Natural killer cell (primary cell): ENCODE results near the gene TMEM203. TPM values are rescaled to one million over a fixed set of nuclear protein-coding genes. Genes with fewer than 3 reads are reported as not detected.
A peak's percentile ranks its signal among the peaks of the same experiment; 100 is the strongest.

Experiments
- ATAC-seq, 3 donors: fragments of 150-1000 bp in 2 of 3; fragments of 200-7000 bp in 1 of 3; cut with Tn5 transposase; 1 replicate in 1 of 3; 2 replicates in 2 of 3; pipeline ENCODE4 v1.10.0; 2021; ENCODE audit warnings: mild to moderate bottlenecking in 2 of 3, moderate library complexity in 2 of 3
- DNase-seq, 2 donors: peaks; one replicate each; pipeline versions ENCODE4 v3.0.0 to v3.0.0-alpha.2; 2013 to 2021; ENCODE audit warnings: mixed read lengths in 1 of 2
- H3K27ac ChIP-seq: one replicate; pipeline ENCODE4 v1.5.1; 2013; ENCODE audit warnings: mild to moderate bottlenecking, low read length
- H3K27me3 ChIP-seq: one replicate; pipeline ENCODE4 v1.6.1; 2013; ENCODE audit warnings: low read length; ENCODE audit not compliant: control insufficient read depth, insufficient read depth
- H3K36me3 ChIP-seq: one replicate; pipeline ENCODE4 v1.6.1; 2013; ENCODE audit warnings: low read length; ENCODE audit not compliant: control insufficient read depth, insufficient read depth
- H3K4me1 ChIP-seq: one replicate; pipeline ENCODE4 v1.6.1; 2013; ENCODE audit warnings: low read length; ENCODE audit not compliant: control insufficient read depth, insufficient read depth
- H3K4me3 ChIP-seq: one replicate; pipeline ENCODE4 v1.5.1; 2013; ENCODE audit warnings: low read length
- H3K9me3 ChIP-seq: one replicate; pipeline ENCODE4 v1.6.1; 2013; ENCODE audit warnings: low read length; ENCODE audit not compliant: control insufficient read depth, insufficient read depth
- H3K27ac Mint-ChIP-seq, 2 donors: one replicate each; pipeline ENCODE4 v1.8.0; 2022; ENCODE audit warnings: mild to moderate bottlenecking in 2 of 2, mixed read lengths in 2 of 2, moderate library complexity in 1 of 2
- H3K27me3 Mint-ChIP-seq, 2 donors: one replicate each; pipeline ENCODE4 v1.8.0; 2022; ENCODE audit warnings: low read depth in 2 of 2, mixed read lengths in 2 of 2
- H3K36me3 Mint-ChIP-seq: one replicate; pipeline ENCODE4 v1.8.0; 2022; ENCODE audit warnings: mixed read lengths
- H3K4me1 Mint-ChIP-seq, 2 donors: one replicate each; pipeline ENCODE4 v1.8.0; 2022; ENCODE audit warnings: mixed read lengths in 2 of 2
- H3K4me3 Mint-ChIP-seq: one replicate; pipeline ENCODE4 v1.8.0; 2022; ENCODE audit warnings: mild to moderate bottlenecking, moderate library complexity, mixed read lengths
- H3K9me3 Mint-ChIP-seq, 2 donors: one replicate each; pipeline ENCODE4 v1.8.0; 2022; ENCODE audit warnings: mixed read lengths in 2 of 2
- WGBS: methylation state at CpG from one replicate; pipeline ENCODE4 v1.1.7; 2013; ENCODE audit warnings: missing lambda C conversion rate; ENCODE audit not compliant: insufficient coverage; 5-methylcytosine and 5-hydroxymethylcytosine counted together
- intact Hi-C: fragments of 100-400 bp; cut with micrococcal nuclease; formaldehyde crosslinking; loops from one replicate; pipeline ENCODE4 v1.14.2; 2022
- total RNA-seq, 4 donors: library from RNA; stranded (reverse); fragments of 120-200 nt in 1 of 4; gene quantifications; one replicate each; pipeline versions ENCODE4 v1.2.3 to v1.2.4, GENCODE V29; 2013 to 2022
- TF ChIP-seq, protein P1 (sequence below): fragments of 200-600 bp; IDR thresholded peaks from one replicate; pipeline ENCODE4 v1.8.0; 2022; ENCODE audit warnings: antibody characterized with exemption

Gene TMEM203
- total RNA-seq, 3 donors from 2014 or later (not counting 1 experiment from before 2014, with no cell fraction given), result 22.1 to 30.5 (median 27.1) TPM

DNA sequence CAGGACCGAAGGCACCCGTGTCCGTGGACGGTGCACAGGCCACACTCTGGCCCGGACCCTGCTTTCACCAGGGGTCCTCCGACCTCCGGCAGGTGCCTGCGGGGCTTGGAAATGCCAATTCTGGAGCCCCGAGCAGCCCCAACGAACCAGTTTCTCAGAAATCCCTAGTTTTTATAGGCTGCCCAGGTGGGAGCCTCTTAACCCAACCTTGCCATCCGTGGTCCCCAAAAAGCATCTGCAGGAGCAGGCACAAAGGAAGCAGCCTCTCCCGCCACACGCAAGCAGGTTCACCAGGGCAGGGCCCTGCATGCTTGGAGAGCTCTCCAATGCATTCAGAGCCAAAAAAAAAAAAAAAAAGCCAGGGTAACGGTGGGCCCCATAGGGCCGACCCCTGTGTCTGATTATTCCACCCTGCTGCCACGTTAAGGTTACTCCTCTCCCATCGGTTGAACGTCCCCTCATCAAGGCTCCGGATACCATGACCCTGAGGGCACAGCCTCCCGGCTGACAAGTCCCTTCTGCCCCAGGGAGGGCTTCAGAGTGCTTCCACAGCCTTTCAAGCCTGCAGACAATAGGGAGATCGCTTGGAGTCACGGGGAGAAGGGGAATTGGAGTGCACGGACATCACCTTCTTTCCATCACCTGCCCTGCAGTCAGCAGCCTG lies 4.1 kb downstream of the TMEM203 start:
- Mint-ChIP-seq H3K9me3 (no peaks in the 10 kb centered on the region), H3K27ac (peak overlapping the region; percentile 83 to 86), H3K27me3 (no peaks in the 10 kb centered on the region), H3K4me1 (peaks cover 24 to 40% of the 10 kb centered on the region in 2 donors), H3K4me3 (peak overlapping the region; percentile 83), H3K36me3 (no peaks in the 10 kb centered on the region)
- DNase-seq, result no peak
- 33% methylated on average over 23 of the region's 23 CpGs for WGBS
- Histone ChIP-seq H3K27ac (peak overlapping the region; percentile 82), H3K4me3 (peak overlapping the region; percentile 75), H3K36me3 (no peaks in the 10 kb centered on the region), H3K27me3 (no peaks in the 10 kb centered on the region), H3K9me3 (no peaks in the 10 kb centered on the region), H3K4me1 (peaks cover 45% of the 10 kb centered on the region)
- intact Hi-C loops, result loop anchor here (5.0 kb wide), 1 partner anchor 41 kb away; the partner anchor contains the start of gene TUBB4B
- ATAC-seq, result no peak
- TF ChIP-seq, protein P1, sequence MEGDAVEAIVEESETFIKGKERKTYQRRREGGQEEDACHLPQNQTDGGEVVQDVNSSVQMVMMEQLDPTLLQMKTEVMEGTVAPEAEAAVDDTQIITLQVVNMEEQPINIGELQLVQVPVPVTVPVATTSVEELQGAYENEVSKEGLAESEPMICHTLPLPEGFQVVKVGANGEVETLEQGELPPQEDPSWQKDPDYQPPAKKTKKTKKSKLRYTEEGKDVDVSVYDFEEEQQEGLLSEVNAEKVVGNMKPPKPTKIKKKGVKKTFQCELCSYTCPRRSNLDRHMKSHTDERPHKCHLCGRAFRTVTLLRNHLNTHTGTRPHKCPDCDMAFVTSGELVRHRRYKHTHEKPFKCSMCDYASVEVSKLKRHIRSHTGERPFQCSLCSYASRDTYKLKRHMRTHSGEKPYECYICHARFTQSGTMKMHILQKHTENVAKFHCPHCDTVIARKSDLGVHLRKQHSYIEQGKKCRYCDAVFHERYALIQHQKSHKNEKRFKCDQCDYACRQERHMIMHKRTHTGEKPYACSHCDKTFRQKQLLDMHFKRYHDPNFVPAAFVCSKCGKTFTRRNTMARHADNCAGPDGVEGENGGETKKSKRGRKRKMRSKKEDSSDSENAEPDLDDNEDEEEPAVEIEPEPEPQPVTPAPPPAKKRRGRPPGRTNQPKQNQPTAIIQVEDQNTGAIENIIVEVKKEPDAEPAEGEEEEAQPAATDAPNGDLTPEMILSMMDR, result no peak

DNA sequence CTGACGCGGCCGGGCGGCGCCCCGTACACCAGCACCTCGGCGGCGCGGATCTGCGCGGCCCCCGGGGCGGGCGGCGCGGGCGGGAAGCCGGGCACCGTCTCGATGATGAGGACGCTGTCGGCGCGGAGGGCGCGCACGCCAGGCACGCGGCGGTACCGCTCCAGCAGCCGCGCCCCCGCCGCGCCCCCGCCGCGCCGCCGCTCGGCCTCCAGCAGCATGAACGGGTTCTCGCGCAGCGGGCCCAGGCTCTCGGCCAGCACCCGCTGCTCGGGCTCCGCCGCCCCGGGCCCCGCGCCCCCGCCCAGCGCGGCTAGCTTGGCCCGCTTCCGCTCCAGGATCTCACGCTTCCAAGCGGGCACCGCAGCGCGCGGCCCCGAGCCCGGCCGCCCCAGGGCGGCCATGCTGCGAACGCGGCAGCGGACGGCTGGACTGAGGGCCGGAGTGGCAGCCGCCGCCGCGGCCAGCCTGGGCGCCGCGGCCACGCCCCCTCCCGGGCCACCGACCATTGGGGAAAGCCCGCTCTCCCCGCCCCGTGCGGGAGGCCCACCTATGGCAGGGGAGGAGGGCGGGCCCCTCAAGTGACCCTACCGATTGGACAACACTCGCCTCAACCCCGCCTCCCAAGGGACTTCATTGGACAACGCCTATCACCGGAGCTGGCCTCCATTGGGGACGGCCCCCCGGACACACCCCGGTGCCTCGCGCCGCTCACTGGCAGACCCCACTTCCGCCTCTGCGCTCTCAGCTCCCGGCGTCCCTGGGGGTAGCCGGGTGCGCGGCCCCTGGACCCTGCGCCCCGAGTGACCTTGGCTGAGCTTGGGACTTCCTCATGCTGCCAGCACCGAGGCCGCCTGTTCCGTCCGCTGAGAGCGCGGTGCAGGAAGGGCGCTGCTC lies 4.9 kb downstream of the TMEM203 start, which contains the start of gene TPRN:
TPRN (minus strand) TSS at position 431 of the 894 bp plus-strand sequence; CDS start at position 401, 30 bp downstream.
- Mint-ChIP-seq H3K36me3 (no peaks in the 10 kb centered on the region), H3K9me3 (no peaks in the 10 kb centered on the region), H3K27ac (peak within 1 kb of the TSS; percentile 83 to 86), H3K4me1 (peaks cover 16 to 32% of the 10 kb centered on the region in 2 donors), H3K4me3 (peak within 1 kb of the TSS; percentile 90), H3K27me3 (no peaks in the 10 kb centered on the region)
- under 1% methylated on average over 118 of the region's 118 CpGs for WGBS
- H3K36me3 ChIP-seq, result no peaks in the 10 kb centered on the region
- intact Hi-C loops, result loop anchor here (1.0 to 5.0 kb wide), 2 partner anchors 11 to 42 kb away; partner anchors contain the start of gene TUBB4B
- no peaks in the 10 kb centered on the region for H3K9me3 ChIP-seq
- DNase-seq (peak; percentile 98), ATAC-seq (peak; percentile 92 to 99 (median 94))
- H3K27me3 ChIP-seq, result no peaks in the 10 kb centered on the region
- peaks cover 39% of the 10 kb centered on the region for H3K4me1 ChIP-seq
- peak within 1 kb of the TSS; percentile 75 for H3K4me3 ChIP-seq
- H3K27ac ChIP-seq, result peak within 1 kb of the TSS; percentile 82
- TF ChIP-seq, protein P1, result no peak

DNA sequence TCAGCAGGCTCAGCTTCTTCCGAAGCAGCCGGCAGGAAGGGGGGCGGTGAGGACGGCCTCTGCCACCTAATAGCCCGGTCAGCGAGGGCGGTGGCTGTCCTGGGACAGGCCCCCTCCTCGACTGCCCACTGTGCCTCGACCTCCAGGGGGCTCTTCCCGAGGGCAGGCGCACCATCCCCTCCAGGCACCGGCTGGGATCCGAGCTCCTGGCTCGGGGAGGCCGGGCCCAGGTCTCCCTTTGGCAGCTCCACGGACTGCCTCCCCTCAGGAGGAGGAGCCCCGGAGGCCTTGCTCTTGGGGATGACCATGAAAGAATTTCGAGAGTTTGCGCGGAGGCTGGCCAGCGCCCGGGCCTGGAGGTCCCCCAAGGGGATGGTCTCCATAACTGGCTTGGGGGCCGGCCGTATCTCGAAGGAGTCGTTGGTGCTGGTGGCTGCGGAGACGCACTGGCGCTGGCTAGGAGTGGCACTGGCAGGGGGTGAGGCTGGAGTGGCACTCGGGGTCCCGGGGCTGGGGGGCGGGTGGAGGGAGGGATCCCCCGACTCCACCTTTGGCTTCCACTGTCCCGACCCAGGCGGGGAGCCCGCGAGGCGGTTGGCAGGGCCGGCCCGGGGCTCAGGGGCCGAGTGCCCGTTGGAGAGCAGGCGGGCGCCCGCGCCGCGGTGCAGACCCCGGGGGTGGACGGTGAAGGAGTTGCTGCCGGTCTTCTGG lies 5.9 kb downstream of the TMEM203 start:
- H3K36me3 Mint-ChIP-seq, result no peaks in the 10 kb centered on the region
- no peaks in the 10 kb centered on the region for H3K9me3 Mint-ChIP-seq
- H3K27me3 Mint-ChIP-seq, result no peaks in the 10 kb centered on the region
- intact Hi-C loops, result loop anchor here (1.0 to 5.0 kb wide), 2 partner anchors 10 to 43 kb away; partner anchors contain the start of gene TUBB4B
- Histone ChIP-seq H3K27ac (no peak overlapping the region), H3K4me1 (peaks cover 32% of the 10 kb centered on the region), H3K36me3 (no peaks in the 10 kb centered on the region), H3K4me3 (no peak overlapping the region), H3K27me3 (no peaks in the 10 kb centered on the region), H3K9me3 (no peaks in the 10 kb centered on the region)
- H3K4me3 Mint-ChIP-seq, result peak overlapping the region; percentile 90
- H3K27ac Mint-ChIP-seq, result peak overlapping the region in 1 of 2 donors; percentile 29
- TF ChIP-seq, protein P1, result no peak
- H3K4me1 Mint-ChIP-seq, result peaks cover 9 to 30% of the 10 kb centered on the region in 2 donors
- ATAC-seq (no peak), DNase-seq (no peak)
- WGBS, result 34% methylated on average over 51 of the region's 51 CpGs
